Ishikawa (cell line): ENCODE data around the gene TXNL1.

Experiments used
- CEBPB ChIP-seq: IDR thresholded peaks from 2 replicates; pipeline ENCODE4 v1.6.1; 2012
- CREB1 ChIP-seq: IDR thresholded peaks from 2 replicates; pipeline ENCODE4 v1.6.1; 2012; ENCODE audit warnings: low read depth
- EGR1 ChIP-seq: IDR thresholded peaks from 2 replicates; pipeline ENCODE4 v1.6.1; 2012
- EP300 ChIP-seq: IDR thresholded peaks from 2 replicates; pipeline ENCODE4 v1.6.1; 2012; ENCODE audit warnings: borderline replicate concordance
- FOXM1 ChIP-seq: IDR thresholded peaks from 2 replicates; pipeline ENCODE4 v1.6.1; 2012; ENCODE audit warnings: low read depth, borderline replicate concordance
- MAX ChIP-seq: IDR thresholded peaks from 2 replicates; pipeline ENCODE4 v1.6.1; 2012
- NFIC ChIP-seq: IDR thresholded peaks from 2 replicates; pipeline ENCODE4 v1.6.1; 2012
- RAD21 ChIP-seq: IDR thresholded peaks from 2 replicates; pipeline ENCODE4 v1.6.1; 2012; ENCODE audit warnings: low read depth
- REST ChIP-seq: IDR thresholded peaks from 2 replicates; pipeline ENCODE4 v1.6.1; 2012; ENCODE audit warnings: low read depth, mild to moderate bottlenecking
- TAF1 ChIP-seq: IDR thresholded peaks from 2 replicates; pipeline ENCODE4 v1.6.1; 2012; ENCODE audit warnings: low read depth, mild to moderate bottlenecking
- TCF12 ChIP-seq: IDR thresholded peaks from 2 replicates; pipeline ENCODE4 v1.6.1; 2012; ENCODE audit warnings: low read depth
- TEAD4 ChIP-seq: IDR thresholded peaks from 2 replicates; pipeline ENCODE4 v1.6.1; 2012
- USF1 ChIP-seq: IDR thresholded peaks from 2 replicates; pipeline ENCODE4 v1.6.1; 2012
- YY1 ChIP-seq: IDR thresholded peaks from 2 replicates; pipeline ENCODE4 v1.6.1; 2012; ENCODE audit warnings: low read depth
- ZBTB7A ChIP-seq: IDR thresholded peaks from 2 replicates; pipeline ENCODE4 v1.6.1; 2012; ENCODE audit warnings: low read depth

TXNL1 gene

GRCh38 chr18:56672391-56672790 is 34.0 kb upstream of the TXNL1 start:
- TF ChIP-seq TEAD4: no peak
- no peak for TF ChIP-seq CREB1
- no peak for TF ChIP-seq MAX
- TF ChIP-seq EGR1: no peak
- no peak for TF ChIP-seq YY1
- TF ChIP-seq REST: no peak
- no peak for TF ChIP-seq TCF12
- no peak for TF ChIP-seq FOXM1
- TF ChIP-seq ZBTB7A: no peak
- no peak for TF ChIP-seq CEBPB
- no peak for TF ChIP-seq NFIC
- no peak for TF ChIP-seq TAF1
- TF ChIP-seq RAD21: no peak
- no peak for TF ChIP-seq USF1
- TF ChIP-seq EP300: no peak

GRCh38 chr18:56662902-56663301 is 24.5 kb upstream of the TXNL1 start:
- TF ChIP-seq NFIC (no peak), EGR1 (no peak), MAX (no peak)

GRCh38 chr18:56662502-56662901 is 24.1 kb upstream of the TXNL1 start:
- TF ChIP-seq TAF1: no peak
- TF ChIP-seq MAX: no peak
- TF ChIP-seq NFIC: no peak
- no peak for TF ChIP-seq TCF12
- no peak for TF ChIP-seq EP300
- TF ChIP-seq REST: no peak
- TF ChIP-seq FOXM1: no peak
- TF ChIP-seq EGR1: no peak
- no peak for TF ChIP-seq RAD21

- TF ChIP-seq ZBTB7A: no peak
- no peak for TF ChIP-seq CREB1
- no peak for TF ChIP-seq NFIC
- TF ChIP-seq MAX: no peak
- TF ChIP-seq REST: no peak
Observed at GRCh38 chr18:56662063-56662408, 23.6 kb upstream of the TXNL1 start.

GRCh38 chr18:56661360-56662062 is 23.1 kb upstream of the TXNL1 start:
- TF ChIP-seq EGR1 (no peak), CREB1 (no peak), NFIC (no peak), FOXM1 (no peak), EP300 (no peak), REST (no peak), RAD21 (no peak), TCF12 (no peak), USF1 (no peak), TAF1 (no peak), YY1 (no peak), MAX (no peak), ZBTB7A (no peak), TEAD4 (no peak), CEBPB (no peak)
